Adipocyte (in vitro differentiated cells): Measurements from ENCODE around the gene CTU1.

Source experiments
- DNase-seq: peaks from one replicate; pipeline ENCODE4 v3.0.0-alpha.2; 2015; ENCODE audit warnings: low read depth
- H3K27me3 ChIP-seq: replicated peaks from 2 replicates; pipeline ENCODE4 v1.7.0; 2013; ENCODE audit warnings: mild to moderate bottlenecking, low read length, moderate library complexity; ENCODE audit not compliant: control insufficient read depth, insufficient read depth
- H3K36me3 ChIP-seq: 2 replicates; pipeline ENCODE4 v1.7.0; 2013; ENCODE audit warnings: low read length, mild to moderate bottlenecking, moderate library complexity; ENCODE audit not compliant: control insufficient read depth, insufficient read depth, severe bottlenecking
- H3K4me1 ChIP-seq: 2 replicates; pipeline ENCODE4 v1.7.0; 2013; ENCODE audit warnings: mild to moderate bottlenecking, low read length, moderate library complexity; ENCODE audit not compliant: control insufficient read depth, insufficient read depth
- H3K4me3 ChIP-seq: 2 replicates; pipeline ENCODE4 v1.7.0; 2013; ENCODE audit warnings: mild to moderate bottlenecking, low read length, moderate library complexity
- H3K9ac ChIP-seq: 2 replicates; pipeline ENCODE4 v1.7.0; 2013; ENCODE audit warnings: mild to moderate bottlenecking, low read length, moderate library complexity
- H3K9me3 ChIP-seq: 2 replicates; pipeline ENCODE4 v1.7.0; 2013; ENCODE audit warnings: mild to moderate bottlenecking, low read length, moderate library complexity; ENCODE audit not compliant: control insufficient read depth

The CTU1 gene

DNA sequence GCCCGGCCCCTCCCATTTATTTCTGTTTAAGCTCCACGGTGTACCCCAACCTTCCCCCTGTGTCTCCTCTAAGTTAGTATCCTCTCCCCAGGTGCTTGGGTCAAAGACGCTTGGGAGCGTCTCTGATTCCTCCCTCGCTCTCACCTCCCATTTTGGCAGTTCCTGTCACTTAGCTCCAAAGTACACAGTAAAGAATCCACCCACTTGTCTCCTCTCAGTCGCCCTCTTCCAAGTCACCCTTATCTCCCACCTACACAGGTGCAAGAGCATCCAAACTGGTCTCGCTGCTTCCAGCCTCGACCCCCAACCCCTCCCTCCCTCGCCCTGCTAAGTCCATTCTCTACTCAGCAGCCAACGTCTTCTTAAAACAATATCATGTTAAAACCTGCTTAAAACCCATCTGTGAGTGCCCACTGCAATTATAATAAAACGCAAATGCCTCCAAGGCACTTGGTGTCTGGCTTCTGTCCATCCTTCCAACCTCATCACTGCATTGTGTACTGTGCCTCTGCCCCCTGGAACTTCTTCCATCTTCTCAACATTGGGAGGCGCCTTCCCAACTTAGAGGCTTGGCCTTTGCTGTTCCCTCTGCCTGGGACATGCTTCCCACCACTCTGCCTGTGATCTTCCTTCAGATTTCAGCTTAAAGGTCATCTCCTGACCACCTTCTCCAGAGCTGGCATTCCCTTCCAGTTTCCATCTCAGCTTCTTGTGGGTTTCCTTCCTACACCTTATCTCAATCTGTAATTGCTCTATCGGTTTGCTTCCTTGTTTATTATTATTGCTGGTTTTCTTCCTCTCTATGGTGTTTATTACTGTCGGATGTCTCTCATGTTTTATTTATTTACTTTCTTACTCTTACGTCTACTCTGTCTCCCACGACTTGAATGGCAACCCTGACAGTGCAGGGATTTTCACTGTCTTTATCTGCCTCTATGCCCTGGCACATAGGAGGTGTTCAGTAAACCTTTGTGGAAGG, 16.0 kb downstream of the CTU1 start:
- Histone ChIP-seq H3K4me1 (peaks cover 4% of the 10 kb centered on the region), H3K27me3 (no peaks in the 10 kb centered on the region), H3K9me3 (no peaks in the 10 kb centered on the region), H3K4me3 (no peak overlapping the region), H3K9ac (no peak overlapping the region), H3K36me3 (no peaks in the 10 kb centered on the region)
- no peak for DNase-seq

GRCh38 chr19:51091126-51091525, 17.1 kb downstream of the CTU1 start:
- DNase-seq = no peak
- H3K4me1 ChIP-seq = peaks cover 3% of the 10 kb centered on the region
- no peak overlapping the region for H3K9ac ChIP-seq
- no peaks in the 10 kb centered on the region for H3K27me3 ChIP-seq
- no peaks in the 10 kb centered on the region for H3K36me3 ChIP-seq
- H3K9me3 ChIP-seq = no peaks in the 10 kb centered on the region
- H3K4me3 ChIP-seq = no peak overlapping the region

DNA sequence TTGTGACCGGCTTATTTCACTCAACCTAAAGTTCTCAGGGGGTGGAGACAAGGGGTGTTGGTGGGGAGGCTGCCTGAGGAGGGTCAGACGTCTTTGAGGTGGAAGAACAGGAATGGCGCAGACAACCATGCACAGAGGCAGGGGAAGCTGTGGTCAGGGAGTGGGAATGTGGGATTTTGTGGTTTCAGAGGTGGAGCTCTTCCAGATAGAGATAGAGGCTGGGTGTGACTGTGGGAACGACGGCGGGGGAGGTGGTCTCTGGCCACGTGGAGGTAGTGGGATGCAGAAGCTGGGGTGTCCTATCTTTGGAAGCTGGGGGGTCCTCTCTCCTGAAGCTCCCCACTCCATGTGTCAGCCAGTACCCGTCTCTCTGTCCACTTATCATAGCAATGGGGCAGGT, 17.7 kb downstream of the CTU1 start:
- Histone ChIP-seq H3K9ac (no peak overlapping the region), H3K27me3 (no peaks in the 10 kb centered on the region)

DNA sequence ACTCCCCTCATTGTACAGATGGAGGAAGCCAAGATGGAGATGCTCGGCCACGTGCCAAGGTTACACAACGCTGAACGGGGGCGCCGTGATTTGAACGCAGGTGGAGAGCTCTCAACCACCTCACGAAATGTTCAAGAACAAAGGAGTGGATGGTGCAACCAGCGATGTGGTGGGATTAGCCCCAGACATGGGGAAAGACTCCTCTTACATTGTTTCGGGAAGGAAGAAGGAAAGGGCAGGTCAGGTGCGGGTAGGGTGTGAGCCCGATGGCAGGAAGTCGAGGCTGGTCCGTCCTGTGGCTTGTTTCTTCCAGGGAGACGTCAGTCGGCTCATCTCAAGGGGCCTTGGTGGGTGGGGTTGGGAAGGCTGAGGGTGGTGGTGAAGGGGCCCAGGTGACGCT, 18.4 kb downstream of the CTU1 start:
- peaks cover 3% of the 10 kb centered on the region for H3K4me1 ChIP-seq
- no peaks in the 10 kb centered on the region for H3K27me3 ChIP-seq
- H3K9ac ChIP-seq = no peak overlapping the region
- H3K4me3 ChIP-seq = no peak overlapping the region
- DNase-seq = no peak
- no peaks in the 10 kb centered on the region for H3K36me3 ChIP-seq
- H3K9me3 ChIP-seq = no peaks in the 10 kb centered on the region

More for the DNA sequence above, 17.7 kb downstream of the CTU1 start:
- H3K36me3 ChIP-seq = no peaks in the 10 kb centered on the region
- no peak for DNase-seq
- peaks cover 3% of the 10 kb centered on the region for H3K4me1 ChIP-seq
- H3K9me3 ChIP-seq = no peaks in the 10 kb centered on the region
- H3K4me3 ChIP-seq = no peak overlapping the region

- DNase-seq = no peak
- no peaks in the 10 kb centered on the region for H3K4me1 ChIP-seq
- no peaks in the 10 kb centered on the region for H3K36me3 ChIP-seq
- no peaks in the 10 kb centered on the region for H3K9me3 ChIP-seq
- H3K27me3 ChIP-seq = peaks cover 26% of the 10 kb centered on the region
- no peak overlapping the region for H3K4me3 ChIP-seq
- H3K9ac ChIP-seq = no peak overlapping the region
Observed at GRCh38 chr19:51086153-51086850, 21.9 kb downstream of the CTU1 start.

GRCh38 chr19:51084505-51084904, 23.7 kb downstream of the CTU1 start:
- Histone ChIP-seq H3K27me3 (peaks cover 28% of the 10 kb centered on the region), H3K4me3 (no peak overlapping the region), H3K4me1 (no peaks in the 10 kb centered on the region), H3K9me3 (no peaks in the 10 kb centered on the region), H3K9ac (no peak overlapping the region), H3K36me3 (no peaks in the 10 kb centered on the region)
- no peak for DNase-seq

- Histone ChIP-seq H3K9me3 (no peaks in the 10 kb centered on the region), H3K4me3 (no peak overlapping the region), H3K36me3 (no peaks in the 10 kb centered on the region), H3K27me3 (peaks cover 28% of the 10 kb centered on the region), H3K9ac (no peak overlapping the region), H3K4me1 (no peaks in the 10 kb centered on the region)
- no peak for DNase-seq
Observed at GRCh38 chr19:51083783-51084182, 24.4 kb downstream of the CTU1 start.

DNA sequence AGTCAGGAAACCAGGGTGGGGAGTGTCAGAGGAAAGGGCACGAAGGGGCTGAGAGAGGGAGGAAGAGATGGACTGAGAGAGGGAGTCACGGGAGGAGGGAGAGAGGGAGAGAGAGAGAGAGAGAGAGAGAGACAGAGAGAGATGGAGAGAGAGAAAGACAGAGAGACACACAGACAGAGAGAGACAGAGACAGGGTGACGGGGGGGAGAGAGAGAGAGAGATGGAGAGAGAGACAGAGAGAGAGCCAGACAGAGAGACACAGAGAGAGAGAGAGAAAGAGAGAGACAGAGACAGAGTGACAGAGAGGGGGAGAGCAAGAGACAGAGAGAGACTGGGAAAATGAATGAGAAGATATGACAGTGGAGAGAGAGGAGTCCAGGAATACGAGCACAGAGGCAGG, 25.0 kb downstream of the CTU1 start:
- H3K36me3 ChIP-seq = no peaks in the 10 kb centered on the region
- H3K9ac ChIP-seq = no peak overlapping the region
- no peaks in the 10 kb centered on the region for H3K4me1 ChIP-seq
- H3K27me3 ChIP-seq = peaks cover 30% of the 10 kb centered on the region
- H3K4me3 ChIP-seq = no peak overlapping the region
- no peak for DNase-seq
- no peaks in the 10 kb centered on the region for H3K9me3 ChIP-seq

DNA sequence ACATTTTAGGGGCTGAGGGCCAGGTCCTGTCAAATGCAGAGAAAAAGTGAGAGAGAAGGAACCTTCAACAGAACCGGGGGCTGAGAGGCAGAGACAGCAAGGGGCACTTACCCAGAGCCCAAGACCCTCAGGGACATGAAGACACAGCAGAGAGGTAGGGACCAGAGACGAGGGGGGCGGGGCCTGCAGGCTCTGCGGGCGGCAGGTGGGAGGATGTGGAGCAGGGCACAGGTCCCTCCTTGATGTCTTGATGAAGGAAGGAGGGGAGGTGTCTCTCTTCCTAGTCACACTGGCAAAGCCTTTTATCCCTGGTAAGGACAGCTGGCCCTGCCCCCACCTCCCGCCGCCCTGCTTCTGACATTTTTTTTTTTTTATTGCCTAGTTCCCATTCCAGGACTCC, 25.6 kb downstream of the CTU1 start, which contains the start of gene KLK14:
KLK14 (minus strand) TSS at position 277 of the 400 bp plus-strand sequence; CDS start at position 4, 273 bp downstream.
- Histone ChIP-seq H3K36me3 (no peaks in the 10 kb centered on the region), H3K4me3 (no peak within 1 kb of the TSS), H3K27me3 (peaks cover 32% of the 10 kb centered on the region), H3K4me1 (no peaks in the 10 kb centered on the region), H3K9me3 (no peaks in the 10 kb centered on the region), H3K9ac (no peak within 1 kb of the TSS)
- DNase-seq = no peak

- Histone ChIP-seq H3K36me3 (no peaks in the 10 kb centered on the region), H3K27me3 (peaks cover 34% of the 10 kb centered on the region), H3K9ac (no peak overlapping the region), H3K9me3 (no peaks in the 10 kb centered on the region), H3K4me1 (no peaks in the 10 kb centered on the region), H3K4me3 (no peak overlapping the region)
- no peak for DNase-seq
Observed at GRCh38 chr19:51081476-51081875, 26.7 kb downstream of the CTU1 start.

DNA sequence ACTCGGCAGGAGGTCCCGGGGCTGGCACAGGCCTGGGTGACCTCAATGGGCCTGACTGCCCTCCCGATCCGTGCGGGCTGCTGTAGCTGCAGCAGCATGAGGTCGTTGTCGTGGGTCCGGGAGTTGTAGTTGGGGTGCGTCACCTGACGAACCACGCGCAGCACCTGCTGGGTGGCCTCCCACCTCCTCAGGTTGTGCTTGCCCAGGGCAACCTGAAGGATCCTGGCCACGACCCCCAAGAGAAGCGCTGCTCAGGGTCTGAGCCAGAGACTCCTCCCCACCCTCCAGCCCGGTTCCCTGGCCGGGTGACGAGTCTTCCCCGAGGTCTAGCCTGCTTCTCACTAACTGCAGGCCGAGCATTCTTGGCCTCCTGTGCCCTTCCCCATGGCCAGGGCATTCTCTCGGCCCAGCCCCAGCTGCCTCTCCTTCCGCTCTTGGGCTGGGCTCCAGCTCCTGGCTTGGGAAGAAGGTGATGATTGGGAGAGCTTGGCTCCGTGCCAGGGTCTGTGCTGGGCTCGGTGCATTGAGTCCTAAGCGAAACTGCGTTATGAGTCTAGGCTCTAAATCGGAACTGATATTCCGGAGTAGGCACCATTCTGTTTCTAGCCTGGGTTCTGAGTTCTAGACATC, 28.6 kb downstream of the CTU1 start:
- Histone ChIP-seq H3K27me3 (peaks cover 36% of the 10 kb centered on the region), H3K9me3 (no peaks in the 10 kb centered on the region), H3K36me3 (no peaks in the 10 kb centered on the region), H3K4me1 (no peaks in the 10 kb centered on the region), H3K9ac (no peak overlapping the region), H3K4me3 (no peak overlapping the region)
- DNase-seq = no peak
